H1 (cell line): ENCODE data around the gene SMOC2. TPM values are rescaled to one million over a fixed set of nuclear protein-coding genes. Genes with fewer than 3 reads are reported as not detected.

Source experiments
- CTCF ChIA-PET: fragments of 300-600 bp; sonication (Branson Sonifier 250); formaldehyde crosslinking; loops from one replicate; lab custom pipeline; 2021; ENCODE audit not compliant: partially characterized antibody; lab: Charles Lee
- POLR2A ChIA-PET: fragments of 300-600 bp; sonication (Branson Sonifier 250); formaldehyde crosslinking; loops from one replicate; lab custom pipeline; 2021; ENCODE audit warnings: inconsistent platforms; ENCODE audit not compliant: partially characterized antibody; lab: Charles Lee
- DNase-seq, 2 experiments: peaks; one replicate each; pipeline versions ENCODE4 v3.0.0 to v3.0.0-alpha.2; 2010 to 2022; ENCODE audit warnings: low spot score in 2 of 2, low read depth in 1 of 2, mixed read lengths in 1 of 2
- FAIRE-seq: peaks from 2 replicates; lab custom pipeline; 2011; peaks lifted over from hg19 to GRCh38; lab: Jason Lieb, UNC
- H2AFZ ChIP-seq: 2 replicates; pipeline ENCODE4 v1.8.1; 2012; ENCODE audit warnings: low read length, inconsistent platforms
- H2AK5ac ChIP-seq: 2 replicates; pipeline ENCODE4 v1.6.1; 2013; ENCODE audit warnings: low read depth, low read length
- H2BK120ac ChIP-seq: replicated peaks from 2 replicates; pipeline ENCODE3; 2013; ENCODE audit warnings: low read depth, low read length, inconsistent platforms
- H2BK12ac ChIP-seq: 2 replicates; pipeline ENCODE4 v1.6.1; 2013; ENCODE audit warnings: low read depth, low read length
- H2BK15ac ChIP-seq: 2 replicates; pipeline ENCODE4 v1.6.1; 2013; ENCODE audit warnings: low read length
- H2BK20ac ChIP-seq: 2 replicates; pipeline ENCODE4 v1.6.1; 2013; ENCODE audit warnings: low read length
- H2BK5ac ChIP-seq: 2 replicates; pipeline ENCODE4 v1.6.1; 2013; ENCODE audit warnings: low read depth, low read length
- H3K14ac ChIP-seq: 2 replicates; pipeline ENCODE4 v1.6.1; 2013; ENCODE audit warnings: inconsistent platforms; ENCODE audit not compliant: insufficient read length
- H3K18ac ChIP-seq: 2 replicates; pipeline ENCODE4 v1.6.1; 2013; ENCODE audit warnings: low read length; ENCODE audit errors: extremely low read depth
- H3K23ac ChIP-seq: 2 replicates; pipeline ENCODE4 v1.6.1; 2013; ENCODE audit warnings: inconsistent platforms; ENCODE audit not compliant: insufficient read length
- H3K23me2 ChIP-seq: 2 replicates; pipeline ENCODE4 v1.6.1; 2013; ENCODE audit warnings: low read depth, low read length
- H3K27ac ChIP-seq: 2 replicates; pipeline ENCODE4 v1.6.1; 2011; ENCODE audit warnings: low read depth, low read length, inconsistent platforms
- H3K27me3 ChIP-seq, 4 experiments: replicated peaks in 1 of 4; 1 replicate in 1 of 4; 2 replicates in 3 of 4; pipeline versions ENCODE4 v1.6.1 to v1.8.1; 2011 to 2013; ENCODE audit warnings: low read length in 3 of 4, mild to moderate bottlenecking in 3 of 4, inconsistent platforms in 2 of 4, mixed read lengths in 2 of 4, moderate library complexity in 1 of 4; ENCODE audit not compliant: control insufficient read depth in 3 of 4, insufficient read depth in 3 of 4; ENCODE audit errors: extremely low read depth in 1 of 4
- H3K36me3 ChIP-seq, 4 experiments: 2 replicates each; pipeline versions ENCODE4 v1.6.1 to v1.8.1; 2011 to 2013; ENCODE audit warnings: mild to moderate bottlenecking in 4 of 4, low read length in 3 of 4, moderate library complexity in 2 of 4, control low read depth in 1 of 4, inconsistent platforms in 1 of 4; ENCODE audit not compliant: insufficient read depth in 4 of 4, control insufficient read depth in 2 of 4
- H3K4ac ChIP-seq: replicated peaks from 2 replicates; pipeline ENCODE3; 2013; ENCODE audit warnings: low read length, low read depth, mixed read lengths, inconsistent platforms; ENCODE audit not compliant: insufficient read length
- H3K4me1 ChIP-seq, 4 experiments: replicated peaks in 1 of 4; 1 replicate in 1 of 4; 2 replicates in 3 of 4; pipeline versions ENCODE4 v1.6.1 to v1.8.1; 2011 to 2013; ENCODE audit warnings: low read length in 3 of 4, inconsistent platforms in 2 of 4, mixed read lengths in 1 of 4; ENCODE audit not compliant: insufficient read depth in 4 of 4, control insufficient read depth in 3 of 4
- H3K4me2 ChIP-seq, 2 experiments: 2 replicates each; pipeline versions ENCODE4 v1.6.1 to v1.8.1; 2011 to 2013; ENCODE audit warnings: low read depth in 2 of 2, low read length in 2 of 2, control low read depth in 1 of 2, inconsistent platforms in 1 of 2, mild to moderate bottlenecking in 1 of 2; ENCODE audit not compliant: insufficient read depth in 1 of 2
- H3K4me3 ChIP-seq, 4 experiments: fragments of 200-600, 300-600 bp in 1 of 4; sonication (generic), shearing (Covaris generic), sonication (Bioruptor Twin) in 1 of 4; 2 replicates each; pipeline versions ENCODE4 v1.5.1 to v1.8.1; 2011 to 2016; ENCODE audit warnings: low read length in 4 of 4, low read depth in 3 of 4, control low read depth in 2 of 4, inconsistent platforms in 2 of 4, mild to moderate bottlenecking in 2 of 4, mixed read lengths in 1 of 4, moderate library complexity in 1 of 4; ENCODE audit not compliant: insufficient read depth in 2 of 4; ENCODE audit errors: extremely low read depth in 1 of 4
- H3K56ac ChIP-seq: replicated peaks from 2 replicates; pipeline ENCODE3; 2013; ENCODE audit warnings: low read depth, mild to moderate bottlenecking, mixed read lengths, low read length, inconsistent platforms; ENCODE audit not compliant: insufficient read length
- H3K79me1 ChIP-seq: 2 replicates; pipeline ENCODE4 v1.6.1; 2013; ENCODE audit warnings: low read depth, low read length, control low read depth
- H3K79me2 ChIP-seq, 2 experiments: 2 replicates each; pipeline versions ENCODE4 v1.6.1 to v1.8.1; 2012 to 2013; ENCODE audit warnings: low read length in 2 of 2, mild to moderate bottlenecking in 2 of 2, inconsistent platforms in 1 of 2; ENCODE audit not compliant: insufficient read depth in 2 of 2, control insufficient read depth in 1 of 2
- H3K9ac ChIP-seq, 4 experiments: replicated peaks in 1 of 4; 1 replicate in 1 of 4; 2 replicates in 3 of 4; pipeline versions ENCODE4 v1.6.1 to v1.8.1; 2011 to 2013; ENCODE audit warnings: low read depth in 3 of 4, low read length in 3 of 4, control low read depth in 2 of 4, mild to moderate bottlenecking in 2 of 4, moderate library complexity in 2 of 4, inconsistent platforms in 1 of 4; ENCODE audit errors: extremely low read depth in 1 of 4
- H3K9me3 ChIP-seq, 2 experiments: 2 replicates each; pipeline versions ENCODE4 v1.6.1 to v1.8.1; 2012 to 2013; ENCODE audit warnings: mild to moderate bottlenecking in 2 of 2, moderate library complexity in 2 of 2, control low read depth in 1 of 2, inconsistent platforms in 1 of 2, low read depth in 1 of 2, low read length in 1 of 2, mixed read lengths in 1 of 2; ENCODE audit not compliant: insufficient read depth in 2 of 2
- H4K20me1 ChIP-seq, 2 experiments: replicated peaks in 1 of 2; 2 replicates each; pipeline versions ENCODE3 to v1.8.1; 2011 to 2013; ENCODE audit warnings: inconsistent platforms in 2 of 2, low read length in 2 of 2, mild to moderate bottlenecking in 1 of 2; ENCODE audit not compliant: insufficient read depth in 2 of 2, control insufficient read depth in 1 of 2
- H4K5ac ChIP-seq: 2 replicates; pipeline ENCODE4 v1.6.1; 2013; ENCODE audit warnings: low read length, low read depth, mixed read lengths, inconsistent platforms; ENCODE audit not compliant: insufficient read length
- H4K8ac ChIP-seq: 2 replicates; pipeline ENCODE4 v1.8.0; 2013; ENCODE audit warnings: mild to moderate bottlenecking, moderate library complexity, low read length, inconsistent platforms; ENCODE audit not compliant: insufficient read depth; ENCODE audit errors: extremely low read depth
- H4K91ac ChIP-seq: replicated peaks from 2 replicates; pipeline ENCODE3; 2013; ENCODE audit warnings: low read length, mixed read lengths, inconsistent platforms; ENCODE audit not compliant: insufficient read length
- BRCA1 ChIP-seq: IDR thresholded peaks from 2 replicates; pipeline ENCODE4 v1.6.1; 2012; ENCODE audit warnings: low read depth, low read length, improper control_type of control experiment
- CBX8 ChIP-seq: fragments of 300-800, 300-1000 bp; sonication (generic); IDR thresholded peaks from 2 replicates; pipeline ENCODE4 v1.7.1; 2016; ENCODE audit warnings: low read depth, low read length, borderline replicate concordance
- CHD2 ChIP-seq: IDR thresholded peaks from 2 replicates; pipeline ENCODE4 v1.6.1; 2012; ENCODE audit warnings: low read length, improper control_type of control experiment
- EZH2 ChIP-seq: fragments of 200-600 bp; sonication (generic); IDR thresholded peaks from 2 replicates; pipeline ENCODE4 v1.7.1; 2012; ENCODE audit warnings: low read depth, mild to moderate bottlenecking, moderate library complexity, low read length, inconsistent platforms; ENCODE audit not compliant: severe bottlenecking
- FOSL1 ChIP-seq: IDR thresholded peaks from 2 replicates; pipeline ENCODE4 v1.6.1; 2011; ENCODE audit warnings: mild to moderate bottlenecking, low read depth, low read length, moderate library complexity; ENCODE audit not compliant: insufficient read depth
- HDAC2 ChIP-seq, 2 experiments: fragments of 300-600 bp in 1 of 2; sonication (generic) in 1 of 2; IDR thresholded peaks; 2 replicates each; pipeline ENCODE4 v1.6.1; 2011 to 2012; ENCODE audit warnings: low read depth in 2 of 2, low read length in 2 of 2, mild to moderate bottlenecking in 2 of 2, moderate library complexity in 2 of 2, borderline replicate concordance in 1 of 2, inconsistent platforms in 1 of 2
- POLR2A ChIP-seq, 2 experiments: IDR thresholded peaks; 1 replicate in 1 of 2; 2 replicates in 1 of 2; pipeline ENCODE4 v1.6.1; 2011; ENCODE audit warnings: low read depth in 2 of 2, low read length in 2 of 2, mild to moderate bottlenecking in 2 of 2; ENCODE audit errors: control extremely low read depth in 1 of 2
- SIN3A ChIP-seq, 2 experiments: IDR thresholded peaks in 1 of 2; conservative IDR thresholded peaks in 1 of 2; 2 replicates each; pipeline ENCODE4 v1.6.1; 2011 to 2012; ENCODE audit warnings: low read length in 2 of 2, improper control_type of control experiment in 1 of 2, low read depth in 1 of 2, mild to moderate bottlenecking in 1 of 2
- SP1 ChIP-seq: IDR thresholded peaks from 2 replicates; pipeline ENCODE4 v1.6.1; 2011; ENCODE audit warnings: low read depth, low read length
- TAF7 ChIP-seq: optimal IDR thresholded peaks from 2 replicates; pipeline ENCODE3; 2011; ENCODE audit warnings: low read depth, mild to moderate bottlenecking, inconsistent platforms, low read length, moderate library complexity, borderline replicate concordance
- TCF12 ChIP-seq: IDR thresholded peaks from 2 replicates; pipeline ENCODE4 v1.6.1; 2011; ENCODE audit warnings: low read depth, mild to moderate bottlenecking, low read length
- WGBS, 2 experiments: shearing (Covaris generic) in 1 of 2; methylation state at CpG; one replicate each; pipeline versions ENCODE4 v1.1.6 to v1.1.7; 2013 to 2015; ENCODE audit warnings: low lambda C conversion rate in 2 of 2, mixed read lengths in 2 of 2, inconsistent platforms in 1 of 2, low coverage in 1 of 2, missing lambda C conversion rate in 1 of 2; ENCODE audit not compliant: insufficient replicate concordance in 2 of 2, insufficient coverage in 1 of 2, insufficient read length in 1 of 2; ENCODE audit errors: extremely low coverage in 1 of 2, missing lambda C conversion rate in 1 of 2; 5-methylcytosine and 5-hydroxymethylcytosine counted together
- polyA plus RNA-seq, 7 experiments: library from polyadenylated mRNA; depleted of rRNA in 3 of 7; stranded (reverse) in 5 of 7; unstranded in 2 of 7; fragments of >200 nt in 5 of 7; fragments of 200-250 nt in 2 of 7; gene quantifications; 1 replicate in 5 of 7; 2 replicates in 1 of 7; 4 replicates in 1 of 7; pipeline versions ENCODE4 v1.2.1 to v1.2.3, GENCODE V29; 2011 to 2013; ENCODE audit warnings: missing spikeins in 2 of 7, mixed read lengths in 2 of 7
- total RNA-seq: library from RNA; stranded (reverse); fragmentation: NEBNext Ultra II Directional; extraction: Animal tissue kit (Norgen Biotek cat#: 25700); gene quantifications from 2 replicates; pipeline ENCODE4 v1.2.1, GENCODE V29; 2021
- TF ChIP-seq, protein P1 (sequence below): IDR thresholded peaks from 2 replicates; pipeline ENCODE4 v1.6.1; 2011; ENCODE audit warnings: low read depth, mild to moderate bottlenecking, low read length; ENCODE audit not compliant: insufficient read depth

The SMOC2 gene
- total and polyA plus RNA-seq, 2 of the 8 experiments (the other 6 are each of a cell fraction or from before 2014, with no cell fraction given), result 7.7 to 8.5 TPM

DNA sequence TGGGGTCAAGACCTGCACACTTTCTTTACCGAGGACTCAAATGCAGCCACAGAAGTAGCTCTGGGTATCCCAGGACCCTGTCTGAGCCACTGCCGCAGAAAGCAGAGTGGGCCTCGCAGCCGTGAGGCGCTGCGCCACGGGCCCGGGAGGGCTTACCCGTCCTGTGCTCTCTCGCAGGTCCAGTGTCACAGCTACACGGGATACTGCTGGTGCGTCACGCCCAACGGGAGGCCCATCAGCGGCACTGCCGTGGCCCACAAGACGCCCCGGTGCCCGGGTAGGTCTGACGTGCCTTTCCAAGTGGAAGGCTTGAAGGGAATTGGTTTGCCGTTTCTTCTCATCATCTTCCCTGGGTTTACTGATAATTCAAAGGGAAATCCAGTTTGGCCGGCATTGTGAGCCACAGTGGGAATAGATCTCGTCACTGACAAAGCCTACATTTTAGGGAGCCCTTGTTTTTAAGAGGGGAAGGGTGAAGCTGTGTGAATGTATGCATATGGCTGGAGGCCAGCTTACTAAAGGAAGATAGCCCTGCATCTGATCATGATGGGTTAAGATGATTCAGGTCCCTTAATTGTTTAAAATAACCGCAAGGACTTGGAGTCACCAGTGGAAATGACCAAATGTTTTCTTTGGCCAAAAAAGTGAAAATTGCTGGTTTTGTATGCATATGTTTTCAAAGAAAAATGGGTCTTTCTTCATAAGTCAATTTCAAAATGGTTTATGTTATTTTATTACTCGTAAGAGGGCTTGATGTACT, 86.6 kb downstream of the SMOC2 start:
- DNase-seq, result no peak
- POLR2A ChIA-PET, result interaction anchor here (1.2 kb wide), 1 partner anchor 10 kb away, joined by 4 read pairs; no protein-coding TSS in a partner anchor
- no peak for FAIRE-seq
- Histone ChIP-seq H3K4me2 (no peak overlapping the region), H3K27ac (no peak overlapping the region), H2BK15ac (no peak overlapping the region), H3K4me1 (peaks cover 0 to 3% (median 2%) of the 10 kb centered on the region in 4 experiments; a peak in 2 of 7 replicates), H4K91ac (no peak overlapping the region)
- TF ChIP-seq TAF7 (no peak), TCF12 (no peak), CBX8 (no peak), FOSL1 (no peak), BRCA1 (no peak), CHD2 (no peak), HDAC2 (IDR thresholded peaks at IDR 0.05; ENCODE audit: borderline replicate concordance in 1 of 2, low read depth in 2 of 2, low read length in 2 of 2) (no peak), EZH2 (no peak), SP1 (no peak), POLR2A (IDR thresholded peaks at IDR 0.05; ENCODE audit: control extremely low read depth in 1 of 2, low read depth in 2 of 2, low read length in 2 of 2) (no peak), SIN3A (conservative IDR thresholded peaks at IDR 0.05 in 1 of 2, IDR thresholded peaks at IDR 0.05 in 1 of 2; ENCODE audit: low read depth in 1 of 2, low read length in 2 of 2) (no peak)
- TF ChIP-seq, protein P1, sequence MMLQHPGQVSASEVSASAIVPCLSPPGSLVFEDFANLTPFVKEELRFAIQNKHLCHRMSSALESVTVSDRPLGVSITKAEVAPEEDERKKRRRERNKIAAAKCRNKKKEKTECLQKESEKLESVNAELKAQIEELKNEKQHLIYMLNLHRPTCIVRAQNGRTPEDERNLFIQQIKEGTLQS, result no peak
- TF ChIP-seq, all 59 proteins: peak for 0
- no peak overlapping the region for H2BK12ac ChIP-seq
- H2BK5ac ChIP-seq, result no peak overlapping the region
- H3K23me2 ChIP-seq, result no peaks in the 10 kb centered on the region
- no peak overlapping the region for H3K18ac ChIP-seq
- peaks cover 0 to 3% (median 0%) of the 10 kb centered on the region in 4 experiments; a peak in 1 of 8 replicates for H3K36me3 ChIP-seq
- no peaks in the 10 kb centered on the region for H4K20me1 ChIP-seq
- H3K4me3 ChIP-seq, result no peak overlapping the region
- no peak overlapping the region for H3K4ac ChIP-seq
- no peaks in the 10 kb centered on the region for H3K79me1 ChIP-seq
- no peaks in the 10 kb centered on the region for H3K27me3 ChIP-seq
- no peak overlapping the region for H2AK5ac ChIP-seq
- H2BK20ac ChIP-seq, result no peak overlapping the region
- CTCF ChIA-PET, result interaction anchor here (0.8 to 3.9 kb wide), 4 partner anchors 9 to 239 kb away, joined by 3 to 19 read pairs (median 4); no protein-coding TSS in a partner anchor
- H2AFZ ChIP-seq, result no peak overlapping the region
- H3K56ac ChIP-seq, result no peak overlapping the region
- no peak overlapping the region for H4K5ac ChIP-seq
- no peak overlapping the region for H4K8ac ChIP-seq
- no peak overlapping the region for H2BK120ac ChIP-seq
- no peak overlapping the region for H3K23ac ChIP-seq
- no peak overlapping the region for H3K14ac ChIP-seq
- H3K79me2 ChIP-seq, result no peaks in the 10 kb centered on the region
- no peak overlapping the region for H3K9ac ChIP-seq
- WGBS, 2 experiments, result 74% methylated on average over 14 of the region's 25 CpGs; no CpG with 5 or more reads in 1 of the 2 experiments
- H3K9me3 ChIP-seq, result no peaks in the 10 kb centered on the region
